ENCODE measurements around the gene PARP8.

The PARP8 gene

DNA sequence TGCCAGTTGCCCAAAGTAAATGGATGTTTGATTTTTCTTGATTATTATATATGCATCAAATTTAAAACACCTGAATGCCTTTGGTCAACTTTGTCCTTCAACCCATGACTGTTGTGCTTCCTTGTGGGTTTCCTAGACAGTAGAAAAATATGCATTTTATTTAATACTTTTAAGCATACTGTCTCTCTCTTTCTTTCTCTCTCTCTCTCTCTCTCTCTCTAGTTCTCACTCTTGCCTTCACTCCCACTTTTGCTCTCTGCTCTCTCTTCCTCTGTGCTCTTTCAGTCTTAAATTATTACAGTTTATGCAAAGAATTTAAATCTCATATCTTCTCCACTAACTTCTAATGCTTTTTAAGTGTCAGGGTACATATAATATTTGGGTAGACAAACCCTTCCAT is 173.0 kb downstream of the PARP8 start:
- DNase-seq (ENCODE audit: low read depth in 3 of 3) = no peak

DNA sequence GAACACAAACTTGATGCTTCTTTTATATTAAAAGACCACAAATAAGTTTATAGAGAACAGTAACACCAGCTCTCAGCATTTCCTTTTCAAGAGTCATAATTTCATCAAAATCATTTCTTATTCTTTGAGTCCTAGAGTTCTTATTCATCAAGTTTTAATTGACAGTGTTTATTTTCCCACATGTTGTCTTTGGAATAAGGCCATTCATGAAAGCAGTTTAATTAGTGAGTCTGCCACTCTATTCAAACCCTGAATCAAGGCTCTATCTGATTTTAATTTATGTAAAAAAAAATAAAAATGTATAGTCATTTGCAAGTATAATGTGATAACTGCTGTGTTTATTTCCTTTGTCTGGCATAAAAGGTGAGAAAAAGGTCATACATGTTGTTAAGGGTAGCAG is 176.7 kb downstream of the PARP8 start:
- no peak for DNase-seq (ENCODE audit: low read depth in 3 of 3)

- DNase-seq (ENCODE audit: low read depth in 3 of 3) = no peak
Observed at GRCh38 chr5:50846261-50846660, 179.8 kb downstream of the PARP8 start.

DNA sequence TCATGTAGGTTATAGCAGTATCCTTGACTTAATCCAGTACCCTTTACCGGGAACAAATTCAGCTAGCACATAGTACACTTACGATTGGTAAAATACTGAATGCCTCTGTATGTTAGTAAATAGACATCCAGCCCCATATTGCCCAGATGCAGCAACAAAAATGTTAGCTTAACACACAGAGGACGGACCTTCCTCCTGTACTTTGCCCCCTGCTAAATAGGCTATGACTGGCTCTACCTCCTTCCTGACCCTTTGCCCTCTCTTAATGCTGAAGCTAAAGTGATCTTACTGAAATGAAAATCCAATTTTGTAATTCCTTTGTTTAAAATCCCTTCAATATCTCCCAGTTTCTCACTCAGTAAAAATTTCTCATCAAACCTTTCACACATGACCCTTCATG is 183.1 kb downstream of the PARP8 start:
- no peak for DNase-seq (ENCODE audit: low read depth in 3 of 3)

GRCh38 chr5:50853151-50853550 is 186.7 kb downstream of the PARP8 start:
- no peak for DNase-seq (ENCODE audit: low read depth in 3 of 3)

- no peak for DNase-seq (ENCODE audit: low read depth in 3 of 3)
Observed at GRCh38 chr5:50854082-50854481, 187.6 kb downstream of the PARP8 start.

DNA sequence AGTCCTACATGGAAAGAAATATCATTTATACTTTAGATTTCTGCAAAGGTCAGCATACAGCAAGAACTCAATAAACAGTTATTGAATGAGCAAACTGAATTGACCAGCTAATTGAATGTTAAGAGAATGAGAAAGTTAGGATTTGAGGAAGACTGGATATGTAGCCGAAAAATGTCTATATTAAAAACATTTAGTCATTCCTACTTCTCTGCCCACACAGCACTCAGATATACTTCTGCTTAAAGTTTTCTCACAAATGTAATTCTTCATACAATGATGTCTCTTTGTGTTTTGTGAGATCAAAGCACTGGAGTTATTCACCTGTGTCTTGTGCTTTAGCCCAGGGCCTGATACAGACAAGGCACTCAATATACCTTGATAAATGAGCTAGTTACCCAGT is 188.6 kb downstream of the PARP8 start:
- DNase-seq (ENCODE audit: low read depth in 3 of 3) = no peak

- no peak for DNase-seq (ENCODE audit: low read depth in 3 of 3)
Observed at GRCh38 chr5:50856401-50857119, 190.1 kb downstream of the PARP8 start.

- DNase-seq (ENCODE audit: low read depth in 3 of 3) = no peak
Observed at GRCh38 chr5:50863534-50864170, 197.2 kb downstream of the PARP8 start.

DNA sequence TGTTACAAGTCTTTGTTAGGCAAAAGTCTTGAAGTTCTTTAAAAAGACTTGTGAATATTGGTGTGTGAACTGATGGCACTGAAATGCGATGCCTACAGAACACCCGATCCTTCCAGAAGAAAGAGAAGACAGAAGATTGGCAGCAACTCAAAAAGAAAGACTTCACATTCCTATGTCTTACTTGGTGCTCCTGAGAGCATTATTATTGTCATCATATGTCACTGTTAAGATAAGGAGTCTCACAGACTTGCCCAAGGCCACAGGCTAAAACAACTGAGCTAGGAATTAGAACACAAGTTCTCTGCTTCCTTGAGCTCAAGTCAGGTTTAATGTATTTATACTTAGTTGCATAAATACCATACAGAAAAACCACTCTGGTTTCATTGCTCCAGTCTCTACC is 198.0 kb downstream of the PARP8 start:
- DNase-seq (ENCODE audit: low read depth in 3 of 3) = no peak

- DNase-seq (ENCODE audit: low read depth in 3 of 3) = no peak
Observed at GRCh38 chr5:50866415-50866814, 200.0 kb downstream of the PARP8 start.

- DNase-seq (ENCODE audit: low read depth in 3 of 3) = no peak
Observed at GRCh38 chr5:50867140-50867539, 200.7 kb downstream of the PARP8 start.

GRCh38 chr5:50873595-50874277 is 207.3 kb downstream of the PARP8 start:
- DNase-seq (ENCODE audit: low read depth in 3 of 3) = no peak

- DNase-seq (ENCODE audit: low read depth in 3 of 3) = no peak
Observed at GRCh38 chr5:50874306-50875001, 208.0 kb downstream of the PARP8 start.

GRCh38 chr5:50875002-50875344 is 208.5 kb downstream of the PARP8 start:
- no peak for DNase-seq (ENCODE audit: low read depth in 3 of 3)

GRCh38 chr5:50878470-50878869 is 212.0 kb downstream of the PARP8 start:
- DNase-seq (ENCODE audit: low read depth in 3 of 3) = no peak

DNA sequence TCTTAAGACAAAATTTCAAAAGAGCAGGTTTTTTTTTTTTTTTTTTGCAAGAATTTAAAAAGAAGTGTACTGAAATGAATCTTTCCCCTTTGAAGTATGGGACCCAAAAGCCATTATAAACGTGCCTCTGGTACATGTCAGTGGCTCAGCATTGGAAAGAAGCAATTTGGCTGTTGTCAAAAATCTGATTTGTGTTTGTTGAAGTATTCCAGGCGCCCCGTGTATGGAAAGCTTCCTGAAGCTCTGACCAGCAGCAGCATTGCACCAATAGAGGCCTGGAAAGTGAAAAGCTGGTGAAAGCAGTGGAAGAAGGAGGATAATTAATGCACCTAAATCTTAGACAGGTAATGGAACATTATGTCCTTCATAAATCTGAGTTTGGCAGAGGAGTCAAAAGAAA is 215.0 kb downstream of the PARP8 start:
- no peak for DNase-seq (ENCODE audit: low read depth in 3 of 3)

- no peak for DNase-seq (ENCODE audit: low read depth in 3 of 3)
Observed at GRCh38 chr5:50886657-50887345, 220.4 kb downstream of the PARP8 start.

DNA sequence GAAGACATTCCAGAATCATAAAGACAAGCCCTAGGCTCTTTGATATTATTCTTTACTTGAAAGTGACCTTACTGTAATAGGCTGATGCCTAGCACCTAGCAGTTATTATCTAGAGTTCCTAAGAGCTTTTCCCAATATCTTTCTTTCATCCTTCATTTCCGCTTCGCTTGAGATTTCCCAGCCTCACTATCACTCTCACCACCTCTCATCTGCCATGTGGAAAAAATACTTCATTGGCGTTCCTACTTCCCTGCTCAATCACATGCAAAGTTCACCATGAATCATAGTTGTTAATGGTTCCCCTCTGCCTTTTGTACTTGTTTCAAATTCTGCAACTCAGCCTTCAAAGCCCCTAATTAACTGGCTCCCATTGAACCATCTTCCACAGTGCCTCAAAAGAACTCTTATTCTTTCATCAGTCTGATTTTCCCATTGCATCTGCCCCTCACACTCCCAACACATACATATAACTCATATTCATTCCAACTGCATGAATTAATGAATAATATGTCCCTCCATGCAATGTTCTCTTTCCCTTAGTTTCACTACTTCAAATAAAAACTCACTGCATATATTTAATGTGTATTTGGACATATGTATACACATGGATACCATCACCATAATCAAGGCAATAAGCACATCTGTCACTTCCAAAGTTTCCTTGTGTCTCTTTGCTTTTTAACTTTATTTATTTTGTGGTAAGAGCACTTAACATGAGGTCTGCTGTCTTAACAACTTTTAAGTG is 221.6 kb downstream of the PARP8 start:
- no peak for DNase-seq (ENCODE audit: low read depth in 3 of 3)

DNA sequence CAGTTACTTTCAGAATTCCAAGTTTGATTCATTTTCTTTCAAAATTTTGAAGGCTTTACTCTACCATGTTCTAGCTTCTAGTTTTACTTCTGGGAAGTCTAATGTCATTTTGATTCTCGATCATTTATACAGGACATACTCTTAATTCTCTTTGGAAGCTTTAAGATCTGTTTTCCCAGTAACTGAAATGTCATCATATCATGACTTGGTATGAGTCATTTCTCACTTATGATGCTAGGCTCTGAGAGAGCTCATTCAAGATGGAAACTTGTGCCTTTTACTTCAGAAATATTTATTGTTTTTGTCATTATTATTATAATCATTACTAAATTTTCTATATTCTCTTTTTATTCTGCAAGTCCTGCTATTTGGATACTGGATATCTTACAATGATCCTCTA is 222.3 kb downstream of the PARP8 start:
- DNase-seq (ENCODE audit: low read depth in 3 of 3) = no peak

DNA sequence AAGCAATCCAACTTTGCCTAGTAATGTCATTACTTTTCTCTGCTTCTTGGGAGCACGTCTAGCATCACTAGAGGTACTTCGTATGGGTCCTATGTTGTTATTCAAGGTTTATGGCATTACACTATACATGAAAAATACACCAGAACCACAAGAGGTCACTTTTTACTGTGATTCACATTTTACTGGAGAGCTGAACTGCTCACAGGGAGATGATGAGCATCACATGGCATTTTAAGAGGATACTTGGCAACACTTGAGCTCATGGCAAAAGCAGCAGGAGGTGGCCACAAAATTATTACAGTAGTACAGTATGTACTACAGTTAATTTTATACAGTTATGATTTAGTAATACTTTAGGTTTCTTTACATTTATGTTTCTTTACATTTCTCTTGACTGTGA is 223.4 kb downstream of the PARP8 start:
- DNase-seq (ENCODE audit: low read depth in 3 of 3) = no peak

Data from stimulated activated CD4-positive, alpha-beta T cell treated with anti-CD3 and anti-CD28 coated beads, TNF-alpha, amount 100 ng/mL, for 4 hours (primary cell).